Fibroblast of mammary gland (primary cell): Measurements from ENCODE around the gene KLK12.

Experiments
- DNase-seq: peaks from one replicate; pipeline ENCODE4 v3.0.0-alpha.2; 2010; ENCODE audit warnings: low read depth
- H3K4me3 ChIP-seq: 2 replicates; pipeline ENCODE4 v1.5.1; 2011; ENCODE audit warnings: low read depth, mild to moderate bottlenecking, low read length, moderate library complexity; ENCODE audit not compliant: control insufficient read depth
- TF ChIP-seq, protein P1 (sequence below): conservative IDR thresholded peaks from 2 replicates; pipeline ENCODE4 v1.5.1; 2011; ENCODE audit warnings: low read depth, low read length, inconsistent platforms; ENCODE audit not compliant: control insufficient read depth, insufficient read depth

The KLK12 gene

GRCh38 chr19:51003316-51003715, 31.5 kb downstream of the KLK12 start:
- H3K4me3 ChIP-seq: no peak overlapping the region
- DNase-seq: no peak
- TF ChIP-seq, protein P1, sequence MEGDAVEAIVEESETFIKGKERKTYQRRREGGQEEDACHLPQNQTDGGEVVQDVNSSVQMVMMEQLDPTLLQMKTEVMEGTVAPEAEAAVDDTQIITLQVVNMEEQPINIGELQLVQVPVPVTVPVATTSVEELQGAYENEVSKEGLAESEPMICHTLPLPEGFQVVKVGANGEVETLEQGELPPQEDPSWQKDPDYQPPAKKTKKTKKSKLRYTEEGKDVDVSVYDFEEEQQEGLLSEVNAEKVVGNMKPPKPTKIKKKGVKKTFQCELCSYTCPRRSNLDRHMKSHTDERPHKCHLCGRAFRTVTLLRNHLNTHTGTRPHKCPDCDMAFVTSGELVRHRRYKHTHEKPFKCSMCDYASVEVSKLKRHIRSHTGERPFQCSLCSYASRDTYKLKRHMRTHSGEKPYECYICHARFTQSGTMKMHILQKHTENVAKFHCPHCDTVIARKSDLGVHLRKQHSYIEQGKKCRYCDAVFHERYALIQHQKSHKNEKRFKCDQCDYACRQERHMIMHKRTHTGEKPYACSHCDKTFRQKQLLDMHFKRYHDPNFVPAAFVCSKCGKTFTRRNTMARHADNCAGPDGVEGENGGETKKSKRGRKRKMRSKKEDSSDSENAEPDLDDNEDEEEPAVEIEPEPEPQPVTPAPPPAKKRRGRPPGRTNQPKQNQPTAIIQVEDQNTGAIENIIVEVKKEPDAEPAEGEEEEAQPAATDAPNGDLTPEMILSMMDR: no peak

GRCh38 chr19:51002542-51003311, 32.1 kb downstream of the KLK12 start:
- peak; percentile 47 for DNase-seq
- H3K4me3 ChIP-seq: no peak overlapping the region

DNA sequence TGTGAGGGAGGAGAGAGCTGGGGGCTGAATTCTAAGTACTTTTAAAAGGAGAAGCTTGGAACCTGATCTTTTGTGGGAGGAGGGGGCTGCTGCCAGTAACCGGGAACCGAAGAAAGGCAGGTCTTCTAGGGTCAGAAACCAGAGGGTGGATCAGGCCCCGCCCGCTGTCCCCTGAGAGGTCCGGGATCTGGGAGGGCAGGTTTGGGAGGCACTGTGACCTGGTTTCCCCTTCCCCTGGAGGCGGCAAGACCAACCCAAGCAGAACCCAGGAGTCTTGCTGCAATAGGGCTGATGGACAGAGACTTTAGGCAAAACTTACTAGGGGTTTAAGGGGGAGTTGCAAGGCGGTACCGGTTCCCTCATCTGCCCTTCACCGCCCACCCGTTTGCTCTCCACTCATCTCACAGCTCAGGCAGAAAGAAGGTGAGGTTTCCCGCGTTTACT, 32.7 kb downstream of the KLK12 start:
- H3K4me3 ChIP-seq: no peak overlapping the region
- DNase-seq: no peak
- TF ChIP-seq, protein P1: no peak

More at GRCh38 chr19:51002542-51003311, 32.1 kb downstream of the KLK12 start:
- TF ChIP-seq, protein P1: no peak

DNA sequence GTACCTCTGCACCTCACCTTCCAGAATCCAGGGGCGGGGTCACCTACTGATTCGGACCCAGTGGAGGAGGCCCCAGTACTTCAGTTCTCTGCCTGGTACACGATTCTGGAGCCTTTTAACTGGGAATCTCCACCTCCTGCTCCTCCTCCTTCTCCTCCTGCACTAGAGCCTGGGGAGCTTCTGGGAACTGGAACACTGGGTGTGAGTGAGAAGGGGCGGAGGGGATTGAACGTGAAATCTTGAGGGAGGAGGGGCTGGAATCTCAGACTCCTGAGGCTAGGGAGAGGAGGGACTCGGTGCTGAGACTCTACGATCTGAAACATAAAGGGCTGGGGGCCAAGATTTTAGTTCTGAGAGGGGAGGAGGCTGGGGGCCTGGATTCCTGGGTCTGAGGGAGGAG, 33.3 kb downstream of the KLK12 start, which contains the start of gene KLK8:
Gene KLK8, minus strand, starts transcription at position 90 of the 400 bp plus-strand sequence. CDS start 437 bp downstream, outside the sequence.
- no peak within 1 kb of the TSS for H3K4me3 ChIP-seq
- TF ChIP-seq, protein P1: no peak
- DNase-seq: no peak

GRCh38 chr19:51000981-51001380, 33.8 kb downstream of the KLK12 start:
- TF ChIP-seq, protein P1: no peak
- no peak for DNase-seq
- no peak overlapping the region for H3K4me3 ChIP-seq

GRCh38 chr19:51000426-51000825, 34.4 kb downstream of the KLK12 start:
- no peak overlapping the region for H3K4me3 ChIP-seq
- TF ChIP-seq, protein P1: no peak
- DNase-seq: no peak
